Measurements from ENCODE around the gene SUCLG2. TPM values are rescaled to one million over a fixed set of nuclear protein-coding genes. Genes with fewer than 3 reads are reported as not detected.
A peak's percentile ranks its signal among the peaks of the same experiment; 100 is the strongest.

The SUCLG2 gene
- total RNA-seq, 1 experiment from 2014 or later = 22.3 TPM

DNA sequence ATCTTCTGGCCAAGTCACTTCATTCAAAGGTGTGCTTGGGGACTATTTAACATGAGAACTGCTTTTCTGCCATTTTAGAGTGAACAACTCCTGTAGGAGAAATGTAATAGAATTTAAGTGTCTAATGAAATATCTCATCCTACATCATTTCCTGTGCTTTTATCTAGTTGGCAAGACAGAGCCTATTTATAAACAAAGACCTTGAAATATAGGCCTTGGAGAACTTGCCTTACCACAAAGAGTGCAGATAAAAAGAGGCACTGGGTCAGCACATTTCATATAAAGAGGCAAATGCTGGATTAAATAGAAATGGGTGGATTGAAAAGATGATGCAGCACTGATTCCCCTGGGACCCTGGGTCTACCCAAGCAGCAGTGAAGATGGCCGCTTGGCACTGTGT lies 278.0 kb downstream of the SUCLG2 start:
- POLR2A ChIA-PET (ENCODE audit: unreplicated experiment) = no interaction called here

GRCh38 chr3:67375976-67376375 lies 278.4 kb downstream of the SUCLG2 start:
- Histone ChIP-seq H3K36me3 (ENCODE audit: low read depth, low read length) (no peaks in the 10 kb centered on the region), H3F3A (ENCODE audit: low read length, unreplicated experiment) (no peaks in the 10 kb centered on the region), H3K9me2 (replicated peaks; ENCODE audit: low read length) (no peaks in the 10 kb centered on the region), H3K4me1 (ENCODE audit: insufficient read depth, low read length) (no peaks in the 10 kb centered on the region), H3K27ac (ENCODE audit: low read length) (no peak overlapping the region), H3K4me3 (ENCODE audit: low read length) (no peak overlapping the region), H2AFZ (ENCODE audit: low read length) (no peak overlapping the region), H3K4me2 (ENCODE audit: low read length) (no peak overlapping the region), H3K27me3 (ENCODE audit: low read length) (no peaks in the 10 kb centered on the region), H3K9me3 (ENCODE audit: low read length) (no peaks in the 10 kb centered on the region), H3K79me2 (ENCODE audit: low read length) (no peaks in the 10 kb centered on the region), H4K20me1 (ENCODE audit: low read length) (no peaks in the 10 kb centered on the region), H3K9ac (ENCODE audit: low read length) (no peak overlapping the region)
- TF ChIP-seq, protein P1, sequence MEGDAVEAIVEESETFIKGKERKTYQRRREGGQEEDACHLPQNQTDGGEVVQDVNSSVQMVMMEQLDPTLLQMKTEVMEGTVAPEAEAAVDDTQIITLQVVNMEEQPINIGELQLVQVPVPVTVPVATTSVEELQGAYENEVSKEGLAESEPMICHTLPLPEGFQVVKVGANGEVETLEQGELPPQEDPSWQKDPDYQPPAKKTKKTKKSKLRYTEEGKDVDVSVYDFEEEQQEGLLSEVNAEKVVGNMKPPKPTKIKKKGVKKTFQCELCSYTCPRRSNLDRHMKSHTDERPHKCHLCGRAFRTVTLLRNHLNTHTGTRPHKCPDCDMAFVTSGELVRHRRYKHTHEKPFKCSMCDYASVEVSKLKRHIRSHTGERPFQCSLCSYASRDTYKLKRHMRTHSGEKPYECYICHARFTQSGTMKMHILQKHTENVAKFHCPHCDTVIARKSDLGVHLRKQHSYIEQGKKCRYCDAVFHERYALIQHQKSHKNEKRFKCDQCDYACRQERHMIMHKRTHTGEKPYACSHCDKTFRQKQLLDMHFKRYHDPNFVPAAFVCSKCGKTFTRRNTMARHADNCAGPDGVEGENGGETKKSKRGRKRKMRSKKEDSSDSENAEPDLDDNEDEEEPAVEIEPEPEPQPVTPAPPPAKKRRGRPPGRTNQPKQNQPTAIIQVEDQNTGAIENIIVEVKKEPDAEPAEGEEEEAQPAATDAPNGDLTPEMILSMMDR (conservative IDR thresholded peaks at IDR 0.05; ENCODE audit: low read depth, low read length) = no peak
- TF ChIP-seq EZH2 (IDR thresholded peaks at IDR 0.05; ENCODE audit: low read length, unreplicated experiment) (no peak), EZH2phosphoT487 (IDR thresholded peaks at IDR 0.05; ENCODE audit: borderline replicate concordance, low read length) (no peak)
- ATAC-seq = no peak
- intact Hi-C loops (cut with micrococcal nuclease) = no loop called here
- CTCF ChIA-PET = no interaction called here
- DNase-seq = no peak
- no TSS peak for BruUV-seq (replicated peaks)
- POLR2A ChIA-PET (ENCODE audit: unreplicated experiment) = no interaction called here

More for the DNA sequence above, 278.0 kb downstream of the SUCLG2 start:
- no peak overlapping the region for H3K4me3 ChIP-seq (ENCODE audit: low read length)
- H2AFZ ChIP-seq (ENCODE audit: low read length) = no peak overlapping the region
- DNase-seq (no peak), ATAC-seq (no peak)
- H3K27me3 ChIP-seq (ENCODE audit: low read length) = no peaks in the 10 kb centered on the region
- no peaks in the 10 kb centered on the region for H3K4me1 ChIP-seq (ENCODE audit: insufficient read depth, low read length)
- no peaks in the 10 kb centered on the region for H3K36me3 ChIP-seq (ENCODE audit: low read depth, low read length)
- H3K79me2 ChIP-seq (ENCODE audit: low read length) = no peaks in the 10 kb centered on the region
- TF ChIP-seq EZH2phosphoT487 (IDR thresholded peaks at IDR 0.05; ENCODE audit: borderline replicate concordance, low read length) = no peak
- TF ChIP-seq, protein P1 (conservative IDR thresholded peaks at IDR 0.05; ENCODE audit: low read depth, low read length) = no peak
- TF ChIP-seq EZH2 (IDR thresholded peaks at IDR 0.05; ENCODE audit: low read length, unreplicated experiment) = no peak
- H3K4me2 ChIP-seq (ENCODE audit: low read length) = no peak overlapping the region
- H4K20me1 ChIP-seq (ENCODE audit: low read length) = no peaks in the 10 kb centered on the region
- CTCF ChIA-PET = no interaction called here
- intact Hi-C loops (cut with micrococcal nuclease) = no loop called here
- no peak overlapping the region for H3K9ac ChIP-seq (ENCODE audit: low read length)
- H3F3A ChIP-seq (ENCODE audit: low read length, unreplicated experiment) = no peaks in the 10 kb centered on the region
- H3K9me2 ChIP-seq (replicated peaks; ENCODE audit: low read length) = no peaks in the 10 kb centered on the region
- H3K27ac ChIP-seq (ENCODE audit: low read length) = no peak overlapping the region
- no TSS peak for BruUV-seq (replicated peaks)
- no peaks in the 10 kb centered on the region for H3K9me3 ChIP-seq (ENCODE audit: low read length)

GRCh38 chr3:67362686-67363085 lies 291.7 kb downstream of the SUCLG2 start:
- H3K9ac ChIP-seq (ENCODE audit: low read length) = no peak overlapping the region
- BruUV-seq (replicated peaks) = no TSS peak
- H4K20me1 ChIP-seq (ENCODE audit: low read length) = no peaks in the 10 kb centered on the region
- no peak overlapping the region for H2AFZ ChIP-seq (ENCODE audit: low read length)
- no peaks in the 10 kb centered on the region for H3K27me3 ChIP-seq (ENCODE audit: low read length)
- H3K4me3 ChIP-seq (ENCODE audit: low read length) = no peak overlapping the region
- ChIA-PET CTCF (interaction anchor here (0.7 kb wide), 1 partner anchor 12 kb away, joined by 4 read pairs; no protein-coding TSS in a partner anchor), POLR2A (ENCODE audit: unreplicated experiment) (no interaction called here)
- H3F3A ChIP-seq (ENCODE audit: low read length, unreplicated experiment) = no peaks in the 10 kb centered on the region
- DNase-seq (peak; percentile 55), ATAC-seq (peak; percentile 87)
- no peak for TF ChIP-seq EZH2 (IDR thresholded peaks at IDR 0.05; ENCODE audit: low read length, unreplicated experiment)
- TF ChIP-seq, protein P1 (conservative IDR thresholded peaks at IDR 0.05; ENCODE audit: low read depth, low read length) = no peak
- TF ChIP-seq EZH2phosphoT487 (IDR thresholded peaks at IDR 0.05; ENCODE audit: borderline replicate concordance, low read length) = no peak
- H3K27ac ChIP-seq (ENCODE audit: low read length) = no peak overlapping the region
- no peaks in the 10 kb centered on the region for H3K9me3 ChIP-seq (ENCODE audit: low read length)
- intact Hi-C loops (cut with micrococcal nuclease) = no loop called here
- H3K79me2 ChIP-seq (ENCODE audit: low read length) = no peaks in the 10 kb centered on the region
- no peaks in the 10 kb centered on the region for H3K36me3 ChIP-seq (ENCODE audit: low read depth, low read length)
- peaks cover 7% of the 10 kb centered on the region; the same call in 1 of the 2 replicates for H3K4me1 ChIP-seq (ENCODE audit: insufficient read depth, low read length)
- no peaks in the 10 kb centered on the region for H3K9me2 ChIP-seq (replicated peaks; ENCODE audit: low read length)
- no peak overlapping the region for H3K4me2 ChIP-seq (ENCODE audit: low read length)
